D721Med (cell line): ENCODE results near the gene TSR3.

Experiments
- DNase-seq: peaks from one replicate; pipeline ENCODE4 v3.0.0; 2011; ENCODE audit warnings: low spot score; ENCODE audit not compliant: insufficient read length
- FAIRE-seq: peaks from 2 replicates; lab custom pipeline; 2011; peaks lifted over from hg19 to GRCh38; lab: Jason Lieb, UNC
- TF ChIP-seq, protein P1 (sequence below): IDR thresholded peaks from 2 replicates; pipeline ENCODE4 v1.5.1; 2012; ENCODE audit warnings: mild to moderate bottlenecking, control low read depth; ENCODE audit not compliant: insufficient read depth; ENCODE audit errors: missing control alignments

Gene TSR3

DNA sequence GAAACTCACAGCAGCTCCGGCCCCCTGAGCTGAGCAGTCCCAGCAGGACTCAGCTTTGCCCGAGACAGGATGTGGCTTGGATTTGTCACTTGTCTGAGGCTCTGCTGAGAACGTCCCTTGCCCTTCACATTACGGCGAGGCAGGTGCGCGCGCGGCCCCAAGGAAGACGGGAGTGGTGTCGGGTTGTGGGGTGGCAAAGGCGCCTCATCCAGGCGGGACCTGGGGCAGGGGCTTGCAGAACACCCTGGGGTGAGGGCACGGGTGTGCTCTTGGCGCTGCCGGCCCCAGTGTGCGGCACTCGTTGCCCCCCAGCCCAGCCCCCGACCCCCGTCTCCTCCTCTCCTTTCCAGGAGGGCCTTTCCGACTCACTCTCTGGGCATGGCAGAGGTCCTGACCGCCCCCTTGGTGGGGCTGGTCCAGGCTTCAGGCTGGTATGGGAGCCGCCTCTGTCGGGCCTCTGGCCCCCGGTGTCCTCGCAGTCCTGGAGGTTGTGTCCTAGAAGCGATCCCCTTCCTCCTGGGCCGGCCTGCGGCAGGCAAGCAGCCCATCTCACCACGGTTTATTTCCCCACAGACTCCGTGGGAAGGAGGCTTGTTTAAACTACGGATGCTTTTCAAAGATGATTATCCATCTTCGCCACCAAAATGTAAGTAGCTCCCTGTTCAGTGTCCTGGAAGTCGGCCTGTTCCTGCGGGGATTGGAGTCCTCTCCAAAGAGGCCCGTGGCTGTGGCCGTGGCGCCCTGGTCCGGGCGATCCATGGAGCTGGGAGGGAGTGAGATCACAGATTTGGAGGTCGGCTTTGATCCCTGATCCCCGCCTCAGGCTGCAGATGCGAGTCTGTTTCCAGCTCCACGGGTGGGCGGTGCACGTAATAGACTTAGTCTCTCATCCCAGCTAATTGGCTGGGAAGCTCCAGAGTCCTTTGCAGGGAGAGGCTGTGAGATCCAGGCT, 36.3 kb downstream of the TSR3 start:
- FAIRE-seq, result no peak
- TF ChIP-seq, protein P1, sequence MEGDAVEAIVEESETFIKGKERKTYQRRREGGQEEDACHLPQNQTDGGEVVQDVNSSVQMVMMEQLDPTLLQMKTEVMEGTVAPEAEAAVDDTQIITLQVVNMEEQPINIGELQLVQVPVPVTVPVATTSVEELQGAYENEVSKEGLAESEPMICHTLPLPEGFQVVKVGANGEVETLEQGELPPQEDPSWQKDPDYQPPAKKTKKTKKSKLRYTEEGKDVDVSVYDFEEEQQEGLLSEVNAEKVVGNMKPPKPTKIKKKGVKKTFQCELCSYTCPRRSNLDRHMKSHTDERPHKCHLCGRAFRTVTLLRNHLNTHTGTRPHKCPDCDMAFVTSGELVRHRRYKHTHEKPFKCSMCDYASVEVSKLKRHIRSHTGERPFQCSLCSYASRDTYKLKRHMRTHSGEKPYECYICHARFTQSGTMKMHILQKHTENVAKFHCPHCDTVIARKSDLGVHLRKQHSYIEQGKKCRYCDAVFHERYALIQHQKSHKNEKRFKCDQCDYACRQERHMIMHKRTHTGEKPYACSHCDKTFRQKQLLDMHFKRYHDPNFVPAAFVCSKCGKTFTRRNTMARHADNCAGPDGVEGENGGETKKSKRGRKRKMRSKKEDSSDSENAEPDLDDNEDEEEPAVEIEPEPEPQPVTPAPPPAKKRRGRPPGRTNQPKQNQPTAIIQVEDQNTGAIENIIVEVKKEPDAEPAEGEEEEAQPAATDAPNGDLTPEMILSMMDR, result no peak
- DNase-seq, result no peak

DNA sequence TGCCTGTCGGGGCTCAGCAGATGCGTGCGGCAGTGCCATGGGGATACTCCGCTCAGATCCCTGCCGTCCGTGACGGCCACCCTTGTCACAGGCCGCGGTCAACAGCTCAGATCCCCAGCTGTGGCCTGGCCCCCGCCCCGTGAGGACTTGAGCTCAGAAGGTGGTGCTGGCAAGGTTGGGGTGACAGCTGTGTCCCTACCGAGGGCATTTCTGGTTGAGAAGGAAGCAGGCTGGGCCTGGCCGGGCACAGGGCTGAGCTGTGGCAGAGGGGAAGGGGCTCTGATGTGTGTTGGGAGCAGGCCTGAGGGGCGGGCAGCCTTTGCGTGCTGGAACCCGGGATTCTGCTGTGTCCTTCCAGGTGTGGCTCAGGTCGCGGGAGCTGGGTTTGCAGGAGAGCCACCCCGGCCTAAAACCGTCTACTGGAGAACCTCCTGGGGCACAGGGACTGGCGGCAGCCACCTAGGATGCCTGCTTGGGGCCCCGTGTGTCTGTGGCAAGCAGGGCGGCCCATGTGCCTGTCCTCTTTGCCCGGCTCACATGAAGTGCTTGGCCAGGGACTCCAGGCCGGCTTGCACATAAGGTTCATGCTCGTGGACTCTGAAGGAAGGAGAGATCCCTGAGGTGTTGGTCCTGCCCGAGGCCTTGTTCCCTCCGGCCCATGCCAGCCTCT, 37.1 kb downstream of the TSR3 start:
- DNase-seq (no peak), FAIRE-seq (no peak)
- TF ChIP-seq, protein P1, result no peak

DNA sequence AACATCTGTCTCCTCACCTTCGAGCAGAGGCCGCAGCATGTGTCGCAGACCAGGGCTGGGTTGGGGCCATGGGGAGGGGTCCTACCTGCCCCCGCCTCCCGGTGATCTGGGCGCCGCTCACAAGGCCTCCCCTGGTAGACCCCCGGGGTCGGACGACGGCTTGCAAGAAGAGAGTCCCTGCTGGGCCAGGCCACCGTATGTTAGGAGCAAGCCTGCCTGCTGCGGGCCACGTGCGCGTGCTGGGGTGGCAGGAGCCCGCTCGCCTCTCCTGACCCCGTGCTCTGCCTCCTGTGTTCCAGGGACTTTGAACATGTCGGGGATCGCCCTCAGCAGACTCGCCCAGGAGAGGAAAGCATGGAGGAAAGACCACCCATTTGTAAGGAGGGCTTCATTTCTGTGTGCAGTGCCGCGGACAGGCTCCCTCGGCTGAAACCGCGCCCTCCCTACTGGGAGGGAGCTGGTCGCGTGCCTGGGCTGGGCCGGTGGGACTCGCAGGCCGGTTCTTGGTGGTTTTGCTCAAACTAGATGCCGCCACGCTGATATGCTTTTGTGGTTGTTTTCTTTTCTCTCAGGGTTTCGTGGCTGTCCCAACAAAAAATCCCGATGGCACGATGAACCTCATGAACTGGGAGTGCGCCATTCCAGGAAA, 37.8 kb downstream of the TSR3 start:
- FAIRE-seq (no peak), DNase-seq (no peak)
- TF ChIP-seq, protein P1, result no peak

DNA sequence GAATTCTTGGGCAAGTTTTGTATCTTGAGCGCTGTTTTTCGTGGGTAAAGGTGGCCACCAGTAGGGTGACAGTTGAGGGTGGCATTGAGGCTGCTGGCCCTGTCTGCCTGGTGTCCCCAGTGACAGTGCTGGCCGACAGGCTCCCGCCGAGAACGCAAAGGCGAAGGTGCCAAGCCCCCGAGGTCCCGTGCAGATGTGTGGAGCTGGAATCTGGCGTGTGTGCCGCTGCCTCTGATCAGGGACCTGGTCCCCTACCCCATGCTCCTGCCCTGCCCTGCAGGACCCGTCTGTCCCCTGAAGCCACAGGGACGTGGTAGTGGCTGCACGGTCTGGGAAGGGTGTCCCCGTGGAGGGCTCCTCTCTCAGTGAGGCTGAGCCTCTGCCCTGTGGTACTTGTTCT, 38.8 kb downstream of the TSR3 start:
- TF ChIP-seq, protein P1, result no peak
- DNase-seq (no peak), FAIRE-seq (no peak)

DNA sequence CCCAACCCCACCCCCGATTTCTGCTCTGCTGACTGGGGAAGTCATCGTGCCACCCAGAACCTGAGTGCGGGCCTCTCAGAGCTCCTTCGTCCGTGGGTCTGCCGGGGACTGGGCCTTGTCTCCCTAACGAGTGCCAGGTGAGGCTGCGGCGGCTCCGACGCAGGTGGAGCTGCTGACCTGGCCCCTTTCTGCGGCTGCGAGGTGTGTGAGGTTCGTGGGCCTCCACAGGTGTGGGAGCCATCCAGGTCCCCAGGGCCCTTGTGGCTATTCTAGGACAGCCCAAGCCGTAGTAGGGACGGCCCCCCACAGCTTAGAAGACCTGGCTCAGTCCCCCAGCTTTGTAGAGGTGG, 39.2 kb downstream of the TSR3 start:
- TF ChIP-seq, protein P1, result no peak
- no peak for FAIRE-seq
- DNase-seq, result no peak

DNA sequence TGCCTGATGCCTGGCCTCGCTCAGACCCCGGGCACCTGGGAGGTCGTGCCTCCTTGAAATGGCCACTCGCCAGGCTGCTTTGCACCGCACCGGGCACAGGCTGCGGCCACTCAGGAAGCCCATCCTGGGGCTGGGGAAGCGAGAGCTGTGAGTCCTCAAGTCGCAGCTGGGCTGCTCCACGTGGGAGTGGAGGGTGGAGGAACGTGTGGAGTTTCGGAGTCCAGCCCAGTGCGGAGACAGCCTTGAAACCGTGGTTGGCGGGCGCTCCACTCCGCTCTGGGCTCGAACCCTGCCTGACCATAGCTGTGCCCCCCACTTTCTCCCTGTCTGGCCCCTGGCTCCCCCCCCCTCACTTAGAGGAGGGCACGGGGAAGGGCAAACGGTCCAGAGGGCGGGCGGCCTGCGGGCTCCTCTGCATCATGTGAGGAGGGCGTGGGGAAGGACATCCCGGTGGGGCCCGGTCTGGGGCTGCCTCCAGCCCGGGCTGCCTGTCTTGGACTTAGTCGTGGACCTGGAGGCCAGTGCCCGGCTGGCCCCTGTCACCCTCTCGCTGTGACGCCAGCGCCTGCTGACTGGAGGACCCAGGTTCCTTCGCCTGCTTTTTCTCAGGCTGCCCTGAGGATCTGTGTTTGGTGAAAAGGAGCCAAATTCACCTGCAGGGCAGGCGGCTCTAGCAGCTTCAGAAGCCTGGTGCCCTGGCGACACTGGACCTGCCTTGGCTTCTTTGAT, 39.8 kb downstream of the TSR3 start:
- TF ChIP-seq, protein P1, result no peak
- FAIRE-seq, result no peak
- no peak for DNase-seq
